ENCODE data around the gene PCNP. TPM values are rescaled to one million over a fixed set of nuclear protein-coding genes. Genes with fewer than 3 reads are reported as not detected.
A peak's percentile ranks its signal among the peaks of the same experiment; 100 is the strongest.

PCNP gene
- polyA plus RNA-seq, 1 experiment: 25.9 TPM

GRCh38 chr3:101556064-101556463 lies 17.9 kb upstream of the PCNP start:
- Histone ChIP-seq H3K36me3 (ENCODE audit: control insufficient read depth, insufficient read depth, low read length) (no peaks in the 10 kb centered on the region), H3K27me3 (ENCODE audit: control insufficient read depth, insufficient read depth, low read length) (no peaks in the 10 kb centered on the region), H3K4me3 (ENCODE audit: low read depth, low read length) (no peak overlapping the region)
- DNase-seq (ENCODE audit: low read depth): no peak
- TF ChIP-seq CTCF (IDR thresholded peaks at IDR 0.05; ENCODE audit: insufficient read depth, low read depth, low read length): no peak
- ChIA-PET POLR2A (no interaction called here), CTCF (no interaction called here)

DNA sequence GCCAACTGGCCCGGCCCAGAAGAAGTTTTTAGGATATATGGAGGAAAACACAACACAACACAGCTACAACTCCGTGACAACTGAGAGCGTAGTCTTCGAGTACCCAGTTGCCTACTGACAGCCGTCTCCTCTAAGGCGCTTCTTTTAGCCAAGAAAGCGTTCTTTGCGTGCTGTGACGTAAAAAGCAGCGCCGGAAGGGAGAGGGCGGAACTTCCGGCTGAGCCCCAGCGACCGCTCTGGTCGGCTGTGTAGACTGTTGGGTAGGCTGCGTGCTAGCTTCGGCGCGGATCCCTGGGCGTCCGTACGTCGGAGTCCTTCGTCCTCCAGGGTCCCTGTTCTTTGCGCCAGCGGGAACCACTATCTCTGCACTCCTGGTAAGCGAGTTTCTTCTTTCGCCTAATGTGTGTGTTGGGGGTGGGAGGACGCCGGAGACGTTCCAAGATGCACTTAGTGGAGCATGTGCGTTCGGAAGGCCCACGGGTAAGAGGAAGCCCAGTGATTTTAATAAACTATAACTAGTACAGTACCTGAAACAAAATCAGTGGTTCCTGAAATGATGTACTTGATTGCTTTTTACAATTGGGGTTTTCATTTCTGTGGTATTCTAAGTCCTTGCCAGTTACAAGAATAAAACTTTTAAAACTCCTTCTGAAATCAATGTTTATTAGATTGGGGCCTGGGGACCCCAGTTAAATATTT lies 12.2 kb upstream of the PCNP start, which contains the start of gene TRMT10C:
Gene TRMT10C (plus strand): TSS at position 239 of the 699 bp plus-strand sequence. CDS start 2,914 bp downstream, outside the sequence.
- ChIA-PET POLR2A (no interaction called here), CTCF (interaction anchor here (4.7 kb wide), 1 partner anchor 12 kb away, joined by 25 read pairs; the partner anchor contains the start of gene PCNP)
- no peak for TF ChIP-seq CTCF (IDR thresholded peaks at IDR 0.05; ENCODE audit: insufficient read depth, low read depth, low read length)
- Histone ChIP-seq H3K36me3 (ENCODE audit: control insufficient read depth, insufficient read depth, low read length) (0 out of 2 replicates have a peak, but pooled peaks cover 1% of the 10 kb centered on the region), H3K27me3 (ENCODE audit: control insufficient read depth, insufficient read depth, low read length) (no peaks in the 10 kb centered on the region), H3K4me3 (ENCODE audit: low read depth, low read length) (peak within 1 kb of the TSS; percentile 60)
- DNase-seq (ENCODE audit: low read depth): peak; percentile 62

GRCh38 chr3:101567528-101568317 lies 6.3 kb upstream of the PCNP start:
- H3K36me3 ChIP-seq (ENCODE audit: control insufficient read depth, insufficient read depth, low read length): 0 out of 2 replicates have a peak, but pooled peaks cover 1% of the 10 kb centered on the region
- ChIA-PET CTCF (no interaction called here), POLR2A (no interaction called here)
- H3K27me3 ChIP-seq (ENCODE audit: control insufficient read depth, insufficient read depth, low read length): no peaks in the 10 kb centered on the region
- no peak for TF ChIP-seq CTCF (IDR thresholded peaks at IDR 0.05; ENCODE audit: insufficient read depth, low read depth, low read length)
- H3K4me3 ChIP-seq (ENCODE audit: low read depth, low read length): no peak overlapping the region
- DNase-seq (ENCODE audit: low read depth): no peak

DNA sequence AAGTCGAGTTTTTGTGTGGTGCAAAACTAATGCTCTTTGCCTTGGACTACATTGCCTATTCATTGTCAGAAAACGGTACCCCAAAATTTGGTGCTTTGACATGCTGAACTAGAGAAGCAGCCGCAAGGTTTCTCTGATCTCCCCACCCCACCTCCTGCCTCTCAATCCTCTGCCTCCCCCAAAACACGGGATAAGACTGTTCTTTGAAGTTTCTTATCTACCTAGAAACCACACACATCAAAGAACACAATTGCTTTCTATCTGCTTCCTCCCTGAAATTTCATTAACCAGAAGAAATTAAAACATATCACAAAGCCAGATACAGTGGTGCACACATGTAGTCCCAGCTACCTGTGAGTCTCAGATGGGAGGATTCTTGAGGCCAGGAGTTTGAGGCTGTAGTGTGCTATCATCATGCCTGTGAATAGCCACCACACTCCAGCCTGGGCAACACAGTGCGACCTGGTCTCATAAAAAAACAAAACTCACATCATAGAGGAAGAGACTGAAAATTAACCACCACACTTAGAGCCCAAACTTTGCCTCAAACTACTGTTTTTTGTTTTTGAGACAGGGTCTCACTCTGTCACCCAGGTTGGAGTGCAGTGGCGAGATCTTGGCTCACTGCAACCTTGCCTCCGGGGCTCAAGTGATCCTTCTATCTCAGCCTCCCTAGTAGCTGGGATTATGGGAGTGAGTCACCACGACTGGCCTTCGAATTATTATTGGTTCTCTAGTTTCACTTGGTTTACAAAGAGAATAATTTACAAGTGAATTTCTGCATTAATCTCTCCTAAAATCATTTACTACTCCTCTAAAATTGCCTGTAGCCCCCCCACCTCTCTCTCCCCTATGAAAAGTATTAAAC lies 2.7 kb upstream of the PCNP start:
- H3K27me3 ChIP-seq (ENCODE audit: control insufficient read depth, insufficient read depth, low read length): no peaks in the 10 kb centered on the region
- no peak for TF ChIP-seq CTCF (IDR thresholded peaks at IDR 0.05; ENCODE audit: insufficient read depth, low read depth, low read length)
- no peak for DNase-seq (ENCODE audit: low read depth)
- 0 out of 2 replicates have a peak, but pooled peaks cover 1% of the 10 kb centered on the region for H3K36me3 ChIP-seq (ENCODE audit: control insufficient read depth, insufficient read depth, low read length)
- ChIA-PET CTCF (interaction anchor here (1.3 kb wide), 1 partner anchor 9 kb away, joined by 3 read pairs; no protein-coding TSS in a partner anchor), POLR2A (no interaction called here)
- no peak overlapping the region for H3K4me3 ChIP-seq (ENCODE audit: low read depth, low read length)
